ENCODE measurements around the gene SGIP1.
"Not testable (repeated sequence)": the region's sequence is repeated elsewhere in the genome, so short reads cannot be mapped to it uniquely, and the experiment has no call there.

Gene SGIP1

DNA sequence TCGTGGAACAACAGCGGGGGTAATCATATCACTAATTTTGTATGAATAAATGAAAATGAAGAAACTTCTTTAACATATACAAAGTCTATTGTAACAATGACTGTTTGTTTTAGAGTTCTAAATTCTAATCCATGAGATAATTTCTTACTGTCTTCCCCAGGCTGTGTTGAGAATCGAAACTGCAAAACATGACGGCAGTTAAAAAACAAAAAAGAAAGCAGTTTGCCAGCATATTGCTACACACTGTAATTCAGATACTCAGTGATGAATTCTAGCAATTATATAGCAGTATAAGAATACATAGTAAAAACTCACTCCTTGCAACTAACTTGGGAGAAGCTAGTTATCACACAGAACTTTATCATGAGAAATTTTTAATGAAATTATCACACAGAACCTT lies 245.0 kb downstream of the SGIP1 start:
- Histone ChIP-seq H3K4me1 (ENCODE audit: insufficient read depth, low read length) (no peaks in the 10 kb centered on the region), H3K27ac (ENCODE audit: low read length) (no peak overlapping the region), H3K4me3 (ENCODE audit: low read length) (no peak overlapping the region), H3K27me3 (ENCODE audit: insufficient read depth, low read length) (no peaks in the 10 kb centered on the region), H3K36me3 (ENCODE audit: insufficient read depth, low read depth, low read length) (no peaks in the 10 kb centered on the region), H3K9ac (ENCODE audit: low read depth, low read length) (no peak overlapping the region), H3K9me3 (ENCODE audit: insufficient read depth, low read depth, low read length) (peaks cover 3% of the 10 kb centered on the region; the same call in 1 of the 2 replicates)

DNA sequence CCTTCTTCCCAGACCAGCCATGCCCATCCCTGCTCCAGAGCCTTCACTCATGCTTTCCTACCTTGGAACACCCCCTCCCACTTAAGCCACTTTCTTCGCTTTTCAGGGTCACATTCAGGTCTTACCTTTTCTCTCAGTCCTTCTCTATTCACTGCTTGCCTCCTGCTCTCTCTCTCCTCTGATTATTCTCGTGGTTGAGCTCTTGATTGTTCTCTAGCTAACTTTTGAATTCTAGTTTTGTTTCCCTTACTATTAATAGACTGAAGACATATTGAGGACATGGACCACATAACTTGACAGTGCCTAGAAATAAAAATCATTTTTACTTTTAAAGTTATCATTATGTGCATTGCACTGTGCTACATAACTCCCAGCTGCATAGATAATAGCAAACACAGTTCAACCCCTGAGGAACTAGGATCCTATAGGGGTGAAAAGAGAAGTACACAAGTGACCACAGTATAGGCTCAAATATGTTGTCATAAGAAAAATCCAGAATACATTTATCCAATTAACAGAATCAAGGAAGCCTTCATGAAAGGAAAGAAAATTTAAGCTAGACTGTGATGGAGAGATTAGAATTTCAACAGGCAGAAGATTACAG lies 245.6 kb downstream of the SGIP1 start:
- Histone ChIP-seq H3K4me1 (ENCODE audit: insufficient read depth, low read length) (no peaks in the 10 kb centered on the region), H3K9me3 (ENCODE audit: insufficient read depth, low read depth, low read length) (peaks cover 3% of the 10 kb centered on the region; the same call in 1 of the 2 replicates), H3K36me3 (ENCODE audit: insufficient read depth, low read depth, low read length) (no peaks in the 10 kb centered on the region), H3K4me3 (ENCODE audit: low read length) (no peak overlapping the region), H3K27ac (ENCODE audit: low read length) (no peak overlapping the region), H3K27me3 (ENCODE audit: insufficient read depth, low read length) (no peaks in the 10 kb centered on the region), H3K9ac (ENCODE audit: low read depth, low read length) (no peak overlapping the region)

DNA sequence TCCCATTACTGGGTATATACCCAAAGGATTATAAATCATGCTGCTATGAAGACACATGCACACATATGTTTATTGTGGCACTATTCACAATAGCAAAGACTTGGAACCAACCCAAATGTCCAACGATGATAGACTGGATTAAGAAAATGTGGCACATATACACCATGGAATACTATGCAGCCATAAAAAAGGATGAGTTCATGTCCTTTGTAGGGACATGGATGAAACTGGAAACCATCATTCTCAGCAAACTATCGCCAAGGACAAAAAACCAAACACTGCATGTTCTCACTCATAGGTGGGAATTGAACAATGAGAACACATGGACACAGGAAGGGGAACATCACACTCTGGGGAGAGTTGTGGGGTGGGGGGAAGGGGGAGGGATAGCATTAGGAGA lies 251.8 kb downstream of the SGIP1 start:
- not testable (repeated sequence) for H3K9ac ChIP-seq (ENCODE audit: low read depth, low read length); H3K27me3 ChIP-seq (ENCODE audit: insufficient read depth, low read length); H3K4me1 ChIP-seq (ENCODE audit: insufficient read depth, low read length); H3K27ac ChIP-seq (ENCODE audit: low read length); H3K9me3 ChIP-seq (ENCODE audit: insufficient read depth, low read depth, low read length); H3K36me3 ChIP-seq (ENCODE audit: insufficient read depth, low read depth, low read length); H3K4me3 ChIP-seq (ENCODE audit: low read length)

DNA sequence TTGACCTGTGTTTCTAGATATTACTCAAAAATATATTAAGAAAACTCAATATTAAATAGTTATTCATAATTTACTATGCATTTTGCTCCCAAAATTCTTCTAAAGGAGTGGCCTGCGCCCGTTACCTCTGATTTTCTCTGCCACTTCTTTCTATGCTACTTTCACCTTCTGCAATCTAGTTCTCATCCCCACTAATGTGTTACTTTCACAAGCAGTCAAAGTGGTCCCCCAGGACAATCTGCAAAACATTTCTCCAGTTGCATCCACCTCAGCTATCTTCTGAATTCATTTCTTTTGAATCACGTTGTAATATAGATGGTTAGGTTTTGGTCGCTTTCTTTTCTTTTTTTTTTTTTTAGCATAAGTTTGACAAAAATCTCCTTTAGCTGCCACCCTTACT lies 253.7 kb downstream of the SGIP1 start:
- Histone ChIP-seq H3K4me3 (ENCODE audit: low read length) (no peak overlapping the region), H3K4me1 (ENCODE audit: insufficient read depth, low read length) (no peaks in the 10 kb centered on the region), H3K9me3 (ENCODE audit: insufficient read depth, low read depth, low read length) (no peaks in the 10 kb centered on the region), H3K9ac (ENCODE audit: low read depth, low read length) (no peak overlapping the region), H3K27me3 (ENCODE audit: insufficient read depth, low read length) (no peaks in the 10 kb centered on the region), H3K36me3 (ENCODE audit: insufficient read depth, low read depth, low read length) (no peaks in the 10 kb centered on the region), H3K27ac (ENCODE audit: low read length) (no peak overlapping the region)

DNA sequence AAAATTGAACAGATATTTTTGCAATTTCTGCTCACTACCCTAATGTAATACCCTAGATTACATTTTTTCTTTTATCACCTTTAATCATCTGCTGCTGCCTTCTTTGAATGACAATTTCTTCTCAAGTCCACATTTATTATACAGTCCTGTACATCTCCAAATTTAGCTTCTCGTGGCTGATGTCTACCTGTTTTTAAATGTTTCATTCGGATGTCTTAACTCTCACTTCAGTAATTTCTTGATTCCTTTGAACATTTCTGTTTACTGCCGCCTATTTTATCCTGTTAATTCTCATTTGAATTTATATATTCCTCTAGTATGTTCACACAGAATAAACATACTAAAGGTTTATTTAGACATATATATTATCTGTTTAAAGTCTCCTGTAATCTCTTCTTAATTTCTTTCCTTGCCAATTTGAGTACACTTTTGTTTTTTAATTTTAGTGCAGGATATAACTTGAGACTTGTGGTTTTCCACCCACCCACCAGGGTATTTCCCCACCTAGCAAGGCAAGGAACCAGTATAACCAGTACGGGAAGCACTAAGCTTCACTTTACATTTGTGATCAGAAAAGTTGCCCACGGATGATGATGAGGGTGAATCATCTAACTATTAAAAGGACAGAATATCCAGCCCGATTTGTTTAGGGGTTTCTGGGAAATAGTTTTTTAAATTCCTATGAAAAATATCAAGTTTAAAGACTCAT lies 254.4 kb downstream of the SGIP1 start:
- H3K9me3 ChIP-seq (ENCODE audit: insufficient read depth, low read depth, low read length): no peaks in the 10 kb centered on the region
- H3K4me3 ChIP-seq (ENCODE audit: low read length): no peak overlapping the region
- H3K27ac ChIP-seq (ENCODE audit: low read length): no peak overlapping the region
- no peak overlapping the region for H3K9ac ChIP-seq (ENCODE audit: low read depth, low read length)
- no peaks in the 10 kb centered on the region for H3K36me3 ChIP-seq (ENCODE audit: insufficient read depth, low read depth, low read length)
- no peaks in the 10 kb centered on the region for H3K4me1 ChIP-seq (ENCODE audit: insufficient read depth, low read length)
- no peaks in the 10 kb centered on the region for H3K27me3 ChIP-seq (ENCODE audit: insufficient read depth, low read length)

DNA sequence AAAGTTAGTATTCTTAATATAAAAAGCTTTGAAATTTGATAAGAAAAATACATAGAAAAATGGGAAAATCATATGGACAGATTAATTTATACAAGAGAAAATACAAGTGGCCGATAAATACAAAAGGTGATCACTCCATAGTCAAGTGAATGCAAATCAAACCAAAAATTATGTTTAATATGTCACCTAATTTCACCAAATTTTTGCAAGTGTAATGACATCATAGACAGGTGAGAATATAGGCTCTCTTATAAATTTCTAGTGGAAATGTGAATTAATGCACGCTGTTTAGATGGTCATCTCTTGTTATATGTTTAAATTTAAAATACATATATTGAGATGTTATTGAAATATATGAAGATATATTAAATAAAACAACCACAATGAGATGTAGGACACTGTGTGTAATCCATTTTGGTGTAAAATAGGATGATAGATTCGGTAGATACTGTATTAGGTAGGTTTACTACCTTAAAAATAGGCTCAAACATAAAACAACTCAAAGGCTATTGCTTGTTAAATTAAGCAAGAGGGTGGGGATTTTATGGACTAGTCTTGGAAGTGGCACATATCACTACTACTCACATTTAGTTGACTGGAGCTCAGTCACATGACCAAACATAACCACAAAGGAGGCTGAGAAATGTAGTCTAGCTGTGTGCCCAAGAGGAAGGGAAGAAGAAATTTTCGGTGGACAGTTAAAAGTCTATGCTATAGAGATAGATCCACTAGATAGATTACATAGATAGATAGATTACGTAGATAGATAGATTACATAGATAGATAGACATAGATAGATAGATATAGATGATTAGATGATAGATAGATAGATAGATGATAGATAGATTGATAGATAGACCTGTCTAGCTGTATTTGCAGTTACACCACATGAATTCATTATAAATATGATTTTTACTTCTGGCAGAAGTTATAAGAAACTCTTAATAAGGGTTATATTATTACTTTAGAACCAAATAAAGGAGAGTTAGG lies 258.0 kb downstream of the SGIP1 start:
- H3K4me3 ChIP-seq (ENCODE audit: low read length): no peak overlapping the region
- H3K4me1 ChIP-seq (ENCODE audit: insufficient read depth, low read length): no peaks in the 10 kb centered on the region
- no peak overlapping the region for H3K27ac ChIP-seq (ENCODE audit: low read length)
- no peaks in the 10 kb centered on the region for H3K9me3 ChIP-seq (ENCODE audit: insufficient read depth, low read depth, low read length)
- no peaks in the 10 kb centered on the region for H3K27me3 ChIP-seq (ENCODE audit: insufficient read depth, low read length)
- no peaks in the 10 kb centered on the region for H3K36me3 ChIP-seq (ENCODE audit: insufficient read depth, low read depth, low read length)
- no peak overlapping the region for H3K9ac ChIP-seq (ENCODE audit: low read depth, low read length)

DNA sequence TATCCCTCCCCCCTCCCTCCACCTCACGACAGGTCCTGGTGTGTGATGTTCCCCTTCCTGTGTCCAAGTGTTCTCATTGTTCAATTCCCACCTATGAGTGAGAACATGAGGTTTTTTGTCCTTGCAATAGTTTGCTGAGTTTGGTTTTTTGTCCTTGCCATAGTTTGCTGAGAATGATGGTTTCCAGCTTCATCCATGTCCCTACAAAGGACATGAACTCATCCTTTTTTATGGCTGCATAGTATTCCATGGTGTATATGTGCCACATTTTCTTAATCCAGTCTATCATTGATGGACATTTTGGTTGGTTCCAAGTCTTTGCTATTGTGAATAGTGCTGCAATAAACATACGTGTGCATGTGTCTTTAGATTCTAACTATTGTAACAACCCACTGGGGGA lies 261.9 kb downstream of the SGIP1 start:
- H3K9ac ChIP-seq (ENCODE audit: low read depth, low read length); H3K9me3 ChIP-seq (ENCODE audit: insufficient read depth, low read depth, low read length); H3K4me3 ChIP-seq (ENCODE audit: low read length); H3K27ac ChIP-seq (ENCODE audit: low read length); H3K4me1 ChIP-seq (ENCODE audit: insufficient read depth, low read length); H3K27me3 ChIP-seq (ENCODE audit: insufficient read depth, low read length); H3K36me3 ChIP-seq (ENCODE audit: insufficient read depth, low read depth, low read length): not testable (repeated sequence)
